SK-N-SH treated with all-trans-retinoic acid at 6 μM for 48 hours (cell line): ENCODE data around the gene TEN1.

Experiments
- CREB5 ChIP-seq: fragments of 250-450 bp; sonication (Bioruptor Pico); IDR thresholded peaks from 2 replicates; pipeline ENCODE4 v1.5.1; 2020; ENCODE audit warnings: low read depth, mild to moderate bottlenecking, moderate library complexity
- RARB ChIP-seq: fragments of 250-450 bp; sonication (Bioruptor Pico); IDR thresholded peaks from 2 replicates; pipeline ENCODE4 v1.8.0; 2021; ENCODE audit warnings: mild to moderate bottlenecking, moderate library complexity
- ZNF70 ChIP-seq: fragments of 450-650 bp; formaldehyde crosslinking; IDR thresholded peaks from 2 replicates; pipeline ENCODE4 v1.5.0; 2020; ENCODE audit warnings: mild to moderate bottlenecking, moderate library complexity

DNA sequence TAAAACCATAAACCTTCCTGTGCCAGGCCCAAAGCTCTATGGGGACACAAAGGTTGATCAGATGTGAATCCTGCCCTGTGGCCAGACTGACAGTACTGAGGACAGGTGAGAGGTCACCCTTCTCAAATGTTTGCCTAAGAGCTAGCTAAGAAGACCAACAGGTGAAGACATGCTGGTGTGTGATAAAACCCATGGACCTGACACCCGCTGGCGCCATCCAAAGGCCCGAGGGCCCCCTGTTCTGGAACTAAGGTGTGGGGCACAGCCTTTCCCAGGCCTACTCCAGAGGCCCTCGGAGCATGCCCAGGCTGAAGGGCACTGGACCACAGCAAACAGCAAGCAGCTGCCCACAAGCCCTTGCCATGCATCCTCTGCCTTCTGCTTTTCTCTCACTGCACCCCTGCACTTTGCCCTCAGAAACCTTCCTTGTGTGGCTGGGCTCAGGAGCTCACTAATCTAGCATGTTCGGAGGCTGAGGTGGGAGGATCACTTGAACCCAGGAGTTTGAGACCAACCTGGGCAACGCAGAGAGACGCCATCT lies 16.4 kb downstream of the TEN1 start:
- TF ChIP-seq ZNF70 (CRISPR knock-in tag) (no peak), CREB5 (CRISPR knock-in tag) (no peak), RARB (CRISPR knock-in tag) (no peak)
